HCT116 (cell line): ENCODE measurements around the gene PSMC3IP. TPM values are rescaled to one million over a fixed set of nuclear protein-coding genes. Genes with fewer than 3 reads are reported as not detected.

Source experiments
- ATAC-seq: fragments of 200-7000 bp; cut with Tn5 transposase; 2 replicates; pipeline ENCODE4 v1.9.1; 2020; ENCODE audit warnings: mild to moderate bottlenecking, moderate library complexity
- BruUV-seq: library from RNA; stranded (reverse); fragments of 400-500 nt; replicated peaks from 2 replicates; lab custom pipeline; 2021; lab: Mats Ljungman, UMichigan
- CTCF ChIA-PET: fragments of 300-600 bp; sonication (Branson Sonifier 250); formaldehyde crosslinking; loops from one replicate; lab custom pipeline; 2021; ENCODE audit warnings: antibody characterized with exemption; lab: Charles Lee
- POLR2A ChIA-PET: fragments of 300-600, 350-600 bp; sonication (Branson Sonifier 250); formaldehyde crosslinking; loops from one replicate; lab custom pipeline; 2021; ENCODE audit warnings: antibody characterized with exemption; lab: Charles Lee
- RAD21 ChIA-PET, 2 experiments: fragments of 300-600 bp; sonication (Branson Sonifier 250); formaldehyde crosslinking; loops; one replicate each; lab custom pipeline; 2023; ENCODE audit warnings: low total read pairs in 2 of 2; ENCODE audit not compliant: uncharacterized antibody in 2 of 2, unreplicated experiment in 2 of 2, low non-redundant PET in 1 of 2; lab: Charles Lee
- DNase-seq: peaks from one replicate; pipeline ENCODE4 v3.0.0-alpha.2; 2010; ENCODE audit warnings: low read depth, low spot score
- H2AFZ ChIP-seq: fragments of 200-600 bp; shearing (Covaris generic), sonication (generic); 2 replicates; pipeline ENCODE4 v1.6.1; 2017; ENCODE audit warnings: low read depth, mixed run types, mixed read lengths, antibody characterized with exemption, low read length; ENCODE audit not compliant: poor library complexity, severe bottlenecking
- H3K27ac ChIP-seq: 2 replicates; pipeline ENCODE4 v1.5.1; 2012; ENCODE audit warnings: low read depth, low read length
- H3K27me3 ChIP-seq: fragments of 200-600 bp; sonication (generic); 2 replicates; pipeline ENCODE4 v1.6.1; 2016; ENCODE audit warnings: mixed run types, low read length, mixed read lengths; ENCODE audit not compliant: insufficient read depth
- H3K36me3 ChIP-seq, 2 experiments: fragments of 200-500 bp in 1 of 2; fragments of 200-600 bp in 1 of 2; sonication (Bioruptor generic) in 1 of 2; sonication (generic) in 1 of 2; 2 replicates each; pipeline versions ENCODE4 v1.5.1 to v1.6.1; 2014 to 2016; ENCODE audit warnings: low read length in 2 of 2, inconsistent platforms in 1 of 2, mixed read lengths in 1 of 2, mixed run types in 1 of 2; ENCODE audit not compliant: insufficient read depth in 2 of 2, control insufficient read depth in 1 of 2
- H3K4me1 ChIP-seq, 2 experiments: fragments of 200-600 bp in 1 of 2; sonication (generic) in 1 of 2; 2 replicates each; pipeline versions ENCODE4 v1.5.1 to v1.6.1; 2012 to 2017; ENCODE audit warnings: low read length in 2 of 2, inconsistent platforms in 1 of 2, mild to moderate bottlenecking in 1 of 2, mixed read lengths in 1 of 2, mixed run types in 1 of 2, moderate library complexity in 1 of 2; ENCODE audit not compliant: insufficient read depth in 2 of 2, control insufficient read depth in 1 of 2
- H3K4me2 ChIP-seq: fragments of 200-600 bp; sonication (generic); 2 replicates; pipeline ENCODE4 v1.6.1; 2017; ENCODE audit warnings: mixed run types, low read length, mixed read lengths
- H3K4me3 ChIP-seq, 2 experiments: fragments of 200-600 bp in 1 of 2; sonication (generic) in 1 of 2; replicated peaks in 1 of 2; 2 replicates each; pipeline ENCODE4 v1.5.1; 2011 to 2016; ENCODE audit warnings: low read length in 2 of 2, control low read depth in 1 of 2, low read depth in 1 of 2, mild to moderate bottlenecking in 1 of 2, mixed read lengths in 1 of 2, mixed run types in 1 of 2
- H3K79me2 ChIP-seq: fragments of 200-600 bp; sonication (generic); 2 replicates; pipeline ENCODE4 v1.6.1; 2017; ENCODE audit warnings: mild to moderate bottlenecking, mixed run types, low read length, moderate library complexity, mixed read lengths; ENCODE audit not compliant: insufficient read depth
- H3K9ac ChIP-seq: fragments of 200-600 bp; sonication (generic); 2 replicates; pipeline ENCODE4 v1.6.1; 2016; ENCODE audit warnings: low read length, mixed read lengths
- H3K9me2 ChIP-seq: fragments of 200-600 bp; sonication (generic), shearing (Covaris generic); 2 replicates; pipeline ENCODE4 v1.6.1; 2017; ENCODE audit warnings: mixed run types, mild to moderate bottlenecking, moderate library complexity; ENCODE audit not compliant: insufficient read depth
- H3K9me3 ChIP-seq, 2 experiments: fragments of 200-500 bp in 1 of 2; fragments of 200-600 bp in 1 of 2; sonication (Bioruptor generic) in 1 of 2; sonication (generic) in 1 of 2; 2 replicates each; pipeline ENCODE4 v1.6.1; 2014 to 2017; ENCODE audit warnings: low read length in 2 of 2, mixed read lengths in 2 of 2, inconsistent platforms in 1 of 2, low read depth in 1 of 2, mild to moderate bottlenecking in 1 of 2, mixed run types in 1 of 2, moderate library complexity in 1 of 2; ENCODE audit not compliant: control insufficient read depth in 1 of 2, insufficient read depth in 1 of 2
- H4K20me1 ChIP-seq: fragments of 200-600 bp; sonication (generic), shearing (Covaris generic); 2 replicates; pipeline ENCODE4 v1.6.1; 2017; ENCODE audit warnings: mixed run types, mild to moderate bottlenecking, moderate library complexity; ENCODE audit not compliant: insufficient read depth
- ATF3 ChIP-seq: IDR thresholded peaks from 2 replicates; pipeline ENCODE4 v1.6.1; 2012
- CBX3 ChIP-seq: IDR thresholded peaks from 2 replicates; pipeline ENCODE4 v1.6.1; 2012; ENCODE audit warnings: low read depth
- ELF1 ChIP-seq: IDR thresholded peaks from 2 replicates; pipeline ENCODE4 v1.6.1; 2012; ENCODE audit warnings: low read depth, borderline replicate concordance
- EZH2 ChIP-seq: fragments of 200-600 bp; sonication (generic); IDR thresholded peaks from 2 replicates; pipeline ENCODE4 v1.6.1; 2017; ENCODE audit warnings: antibody characterized with exemption, mixed run types
- JUND ChIP-seq: IDR thresholded peaks from 2 replicates; pipeline ENCODE4 v1.6.1; 2012
- POLR2A ChIP-seq: IDR thresholded peaks from 2 replicates; pipeline ENCODE4 v1.7.0; 2011; ENCODE audit warnings: borderline replicate concordance; ENCODE audit not compliant: insufficient read depth, insufficient read length; ENCODE audit errors: extremely low read depth
- POLR2AphosphoS5 ChIP-seq: IDR thresholded peaks from 2 replicates; pipeline ENCODE4 v1.6.1; 2011; ENCODE audit warnings: mild to moderate bottlenecking, low read depth, low read length, moderate library complexity
- RAD21 ChIP-seq: IDR thresholded peaks from 2 replicates; pipeline ENCODE4 v1.6.1; 2012; ENCODE audit warnings: low read depth, mild to moderate bottlenecking
- REST ChIP-seq: IDR thresholded peaks from 2 replicates; pipeline ENCODE4 v1.6.1; 2012; ENCODE audit warnings: low read depth
- SIN3A ChIP-seq: IDR thresholded peaks from 2 replicates; pipeline ENCODE4 v1.6.1; 2012; ENCODE audit warnings: low read depth
- SP1 ChIP-seq: IDR thresholded peaks from 2 replicates; pipeline ENCODE4 v1.6.1; 2012; ENCODE audit warnings: low read depth
- SRF ChIP-seq: IDR thresholded peaks from 2 replicates; pipeline ENCODE4 v1.6.1; 2012; ENCODE audit warnings: low read depth
- YY1 ChIP-seq: IDR thresholded peaks from 2 replicates; pipeline ENCODE4 v1.6.1; 2011; ENCODE audit warnings: low read length, low read depth, moderate library complexity, mild to moderate bottlenecking; ENCODE audit not compliant: insufficient replicate concordance; ENCODE audit errors: extremely low read depth
- ZNF274 ChIP-seq: fragments of 200-500 bp; sonication (Bioruptor generic); IDR thresholded peaks from 2 replicates; pipeline ENCODE4 v1.6.1; 2014; ENCODE audit warnings: mild to moderate bottlenecking, low read depth, low read length, inconsistent platforms
- intact Hi-C: fragments of 100-400 bp; cut with micrococcal nuclease; formaldehyde crosslinking; loops from 2 replicates; pipeline ENCODE4 v1.10.0; 2022
- total RNA-seq: library from RNA; stranded (reverse); gene quantifications from one replicate; pipeline ENCODE4 v1.2.1, GENCODE V29; 2021; ENCODE audit not compliant: unreplicated experiment

The PSMC3IP gene
- total RNA-seq, 1 experiment from 2014 or later, result 24.3 TPM

GRCh38 chr17:42522798-42523278, 54.7 kb downstream of the PSMC3IP start:
- Histone ChIP-seq H3K9me3 (no peaks in the 10 kb centered on the region), H3K4me3 (no peak overlapping the region), H3K9ac (no peak overlapping the region), H2AFZ (no peak overlapping the region), H3K4me2 (no peak overlapping the region), H3K27me3 (no peaks in the 10 kb centered on the region), H3K36me3 (peaks cover 3 to 5% of the 10 kb centered on the region in 2 experiments; a peak in 2 of 4 replicates), H3K4me1 (peaks cover 44 to 79% of the 10 kb centered on the region in 2 experiments), H4K20me1 (no peaks in the 10 kb centered on the region), H3K9me2 (no peaks in the 10 kb centered on the region), H3K27ac (no peak overlapping the region), H3K79me2 (no peaks in the 10 kb centered on the region)
- ATAC-seq (no peak), DNase-seq (no peak)
- RAD21 ChIA-PET, result no interaction called here
- TF ChIP-seq CBX3 (no peak), SP1 (no peak), SIN3A (no peak), POLR2AphosphoS5 (no peak), POLR2A (no peak), EZH2 (no peak), REST (no peak), ZNF274 (no peak), SRF (no peak), YY1 (no peak), ATF3 (no peak), ELF1 (no peak), JUND (no peak), RAD21 (no peak)
- BruUV-seq, result no TSS peak
- CTCF ChIA-PET, result no interaction called here
- POLR2A ChIA-PET, result no interaction called here
- intact Hi-C loops, result loop anchor here (10.0 kb wide), 1 partner anchor 498 kb away; the partner anchor contains the start of gene NKIRAS2

Other genes with a start within 250 kb of the PSMC3IP start
- 61.0 TPM for gene STAT3, start 189.3 kb downstream of the PSMC3IP start, total RNA-seq
- gene CAVIN1, start 154.5 kb downstream of the PSMC3IP start, total RNA-seq, result 79.7 TPM
- 65.2 TPM for gene ATP6V0A1, start 118.9 kb downstream of the PSMC3IP start, total RNA-seq
- gene NAGLU, start 41.5 kb downstream of the PSMC3IP start, total RNA-seq, result 17.7 TPM
- gene HSD17B1, start 24.8 kb downstream of the PSMC3IP start, total RNA-seq, result 1.4 TPM
- 137 TPM for gene COASY, start 15.6 kb downstream of the PSMC3IP start, total RNA-seq
- 47.9 TPM for gene MLX, start 10.6 kb downstream of the PSMC3IP start, total RNA-seq
- gene RETREG3, start 31.6 kb upstream of the PSMC3IP start, total RNA-seq, result 38.5 TPM
- gene TUBG1, start 32.0 kb upstream of the PSMC3IP start, total RNA-seq, result 139 TPM
- 20.9 TPM for gene TUBG2, start 81.6 kb upstream of the PSMC3IP start, total RNA-seq
- 66.3 TPM for gene PLEKHH3, start 99.3 kb upstream of the PSMC3IP start, total RNA-seq
- 0.66 TPM for gene CCR10, start 104.1 kb upstream of the PSMC3IP start, total RNA-seq
- gene CNTNAP1, start 104.8 kb upstream of the PSMC3IP start, total RNA-seq, result 6.4 TPM
- gene EZH1, start 167.3 kb upstream of the PSMC3IP start, total RNA-seq, result 29.3 TPM
- not detected for gene RAMP2, start 183.5 kb upstream of the PSMC3IP start, total RNA-seq
- gene VPS25, start 195.7 kb upstream of the PSMC3IP start, total RNA-seq, result 57.0 TPM
- gene WNK4, start 202.9 kb upstream of the PSMC3IP start, total RNA-seq, result 4.5 TPM
- gene COA3, start 221.0 kb upstream of the PSMC3IP start, total RNA-seq, result 37.1 TPM
- gene CNTD1, start 221.1 kb upstream of the PSMC3IP start, total RNA-seq, result not detected
- gene BECN1, start 246.6 kb upstream of the PSMC3IP start, total RNA-seq, result 84.3 TPM